Measurements from ENCODE around the gene CPA3. TPM values are rescaled to one million over a fixed set of nuclear protein-coding genes. Genes with fewer than 3 reads are reported as not detected.

Gene CPA3
- total and polyA plus RNA-seq, 4 donors, result 2.2 to 37.4 (median 2.5) TPM

- Histone ChIP-seq H3K9ac (ENCODE audit: insufficient read depth in 1 of 2, low read length in 2 of 2) (no peak overlapping the region), H3K9me3 (ENCODE audit: control insufficient read depth in 4 of 4, insufficient read depth in 3 of 4, low read length in 3 of 4) (no peaks in the 10 kb centered on the region), H3K4me1 (ENCODE audit: control insufficient read depth in 5 of 5, insufficient read depth in 5 of 5, low read length in 5 of 5) (no peaks in the 10 kb centered on the region), H3K27me3 (ENCODE audit: control insufficient read depth in 3 of 3, insufficient read depth in 3 of 3, low read length in 2 of 3) (no peaks in the 10 kb centered on the region), H3K27ac (ENCODE audit: low read depth in 1 of 2, low read length in 1 of 2) (no peak overlapping the region), H3K36me3 (ENCODE audit: control insufficient read depth in 4 of 4, insufficient read depth in 4 of 4, low read length in 4 of 4) (no peaks in the 10 kb centered on the region), H3K4me3 (no peak overlapping the region)
- TF ChIP-seq, protein P1, sequence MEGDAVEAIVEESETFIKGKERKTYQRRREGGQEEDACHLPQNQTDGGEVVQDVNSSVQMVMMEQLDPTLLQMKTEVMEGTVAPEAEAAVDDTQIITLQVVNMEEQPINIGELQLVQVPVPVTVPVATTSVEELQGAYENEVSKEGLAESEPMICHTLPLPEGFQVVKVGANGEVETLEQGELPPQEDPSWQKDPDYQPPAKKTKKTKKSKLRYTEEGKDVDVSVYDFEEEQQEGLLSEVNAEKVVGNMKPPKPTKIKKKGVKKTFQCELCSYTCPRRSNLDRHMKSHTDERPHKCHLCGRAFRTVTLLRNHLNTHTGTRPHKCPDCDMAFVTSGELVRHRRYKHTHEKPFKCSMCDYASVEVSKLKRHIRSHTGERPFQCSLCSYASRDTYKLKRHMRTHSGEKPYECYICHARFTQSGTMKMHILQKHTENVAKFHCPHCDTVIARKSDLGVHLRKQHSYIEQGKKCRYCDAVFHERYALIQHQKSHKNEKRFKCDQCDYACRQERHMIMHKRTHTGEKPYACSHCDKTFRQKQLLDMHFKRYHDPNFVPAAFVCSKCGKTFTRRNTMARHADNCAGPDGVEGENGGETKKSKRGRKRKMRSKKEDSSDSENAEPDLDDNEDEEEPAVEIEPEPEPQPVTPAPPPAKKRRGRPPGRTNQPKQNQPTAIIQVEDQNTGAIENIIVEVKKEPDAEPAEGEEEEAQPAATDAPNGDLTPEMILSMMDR (IDR thresholded peaks at IDR 0.05; ENCODE audit: control extremely low read depth, extremely low read depth), result no peak
- ATAC-seq (ENCODE audit: insufficient read depth, low FRiP score), result no peak
- no peak for DNase-seq
Observed at GRCh38 chr3:148854061-148854460, 11.0 kb upstream of the CPA3 start.

- Histone ChIP-seq H3K9ac (ENCODE audit: insufficient read depth in 1 of 2, low read length in 2 of 2) (no peak overlapping the region), H3K36me3 (ENCODE audit: control insufficient read depth in 4 of 4, insufficient read depth in 4 of 4, low read length in 4 of 4) (no peaks in the 10 kb centered on the region), H3K4me1 (ENCODE audit: control insufficient read depth in 5 of 5, insufficient read depth in 5 of 5, low read length in 5 of 5) (no peaks in the 10 kb centered on the region), H3K4me3 (no peak overlapping the region), H3K9me3 (ENCODE audit: control insufficient read depth in 4 of 4, insufficient read depth in 3 of 4, low read length in 3 of 4) (no peaks in the 10 kb centered on the region), H3K27me3 (ENCODE audit: control insufficient read depth in 3 of 3, insufficient read depth in 3 of 3, low read length in 2 of 3) (no peaks in the 10 kb centered on the region), H3K27ac (ENCODE audit: low read depth in 1 of 2, low read length in 1 of 2) (no peak overlapping the region)
- DNase-seq, result peak in 1 of 3 donors; percentile 24
- TF ChIP-seq, protein P1 (IDR thresholded peaks at IDR 0.05; ENCODE audit: control extremely low read depth, extremely low read depth), result no peak
- ATAC-seq (ENCODE audit: insufficient read depth, low FRiP score), result no peak
- 84 to 94% methylated on average over 3 of the region's 3 CpGs for WGBS, 2 donors
Observed at GRCh38 chr3:148856384-148856783, 8.7 kb upstream of the CPA3 start.

GRCh38 chr3:148857316-148857715 is 7.8 kb upstream of the CPA3 start:
- ATAC-seq (ENCODE audit: insufficient read depth, low FRiP score) (no peak), DNase-seq (no peak)
- Histone ChIP-seq H3K4me3 (no peak overlapping the region), H3K27ac (ENCODE audit: low read depth in 1 of 2, low read length in 1 of 2) (no peak overlapping the region), H3K9ac (ENCODE audit: insufficient read depth in 1 of 2, low read length in 2 of 2) (no peak overlapping the region), H3K9me3 (ENCODE audit: control insufficient read depth in 4 of 4, insufficient read depth in 3 of 4, low read length in 3 of 4) (no peaks in the 10 kb centered on the region), H3K27me3 (ENCODE audit: control insufficient read depth in 3 of 3, insufficient read depth in 3 of 3, low read length in 2 of 3) (no peaks in the 10 kb centered on the region), H3K4me1 (ENCODE audit: control insufficient read depth in 5 of 5, insufficient read depth in 5 of 5, low read length in 5 of 5) (no peaks in the 10 kb centered on the region), H3K36me3 (ENCODE audit: control insufficient read depth in 4 of 4, insufficient read depth in 4 of 4, low read length in 4 of 4) (no peaks in the 10 kb centered on the region)
- 77 to 90% methylated on average over 4 of the region's 4 CpGs for WGBS, 2 donors
- TF ChIP-seq, protein P1 (IDR thresholded peaks at IDR 0.05; ENCODE audit: control extremely low read depth, extremely low read depth), result no peak

GRCh38 chr3:148861277-148861869 is 3.7 kb upstream of the CPA3 start:
- H3K4me1 ChIP-seq (ENCODE audit: control insufficient read depth in 5 of 5, insufficient read depth in 5 of 5, low read length in 5 of 5), result no peaks in the 10 kb centered on the region
- no peak overlapping the region for H3K9ac ChIP-seq (ENCODE audit: insufficient read depth in 1 of 2, low read length in 2 of 2)
- no peaks in the 10 kb centered on the region for H3K9me3 ChIP-seq (ENCODE audit: control insufficient read depth in 4 of 4, insufficient read depth in 3 of 4, low read length in 3 of 4)
- 5 to 6% methylated on average over 1 of the region's 1 CpG for WGBS, 2 donors
- H3K4me3 ChIP-seq, result no peak overlapping the region
- H3K36me3 ChIP-seq (ENCODE audit: control insufficient read depth in 4 of 4, insufficient read depth in 4 of 4, low read length in 4 of 4), result no peaks in the 10 kb centered on the region
- TF ChIP-seq, protein P1 (IDR thresholded peaks at IDR 0.05; ENCODE audit: control extremely low read depth, extremely low read depth), result peak; percentile 43
- ATAC-seq (ENCODE audit: insufficient read depth, low FRiP score) (peak; percentile 69), DNase-seq (peak in 2 of 3 donors; percentile 43 to 56)
- H3K27me3 ChIP-seq (ENCODE audit: control insufficient read depth in 3 of 3, insufficient read depth in 3 of 3, low read length in 2 of 3), result no peaks in the 10 kb centered on the region
- H3K27ac ChIP-seq (ENCODE audit: low read depth in 1 of 2, low read length in 1 of 2), result no peak overlapping the region

All from lung (tissue), 12 donors.